Medulla oblongata (tissue), 1 donor: ENCODE measurements around the gene PDE4A.
"Not testable (repeated sequence)": the region's sequence is repeated elsewhere in the genome, so short reads cannot be mapped to it uniquely, and the experiment has no call there.

Experiments
- DNase-seq: peaks from one replicate; pipeline ENCODE4 v3.0.0-alpha.2; 2015; ENCODE audit errors: extremely low spot score

PDE4A gene

GRCh38 chr19:10462042-10462441 is 41.7 kb downstream of the PDE4A start:
- not testable (repeated sequence) for DNase-seq

GRCh38 chr19:10462557-10462956 is 42.2 kb downstream of the PDE4A start:
- no peak for DNase-seq

- DNase-seq, result no peak
Observed at GRCh38 chr19:10464456-10464855, 44.1 kb downstream of the PDE4A start.

GRCh38 chr19:10467104-10467706 is 46.9 kb downstream of the PDE4A start:
- DNase-seq, result no peak

GRCh38 chr19:10468133-10468532 is 47.8 kb downstream of the PDE4A start:
- no peak for DNase-seq

GRCh38 chr19:10471909-10472308 is 51.6 kb downstream of the PDE4A start:
- no peak for DNase-seq

- no peak for DNase-seq
Observed at GRCh38 chr19:10473192-10473591, 52.9 kb downstream of the PDE4A start.

GRCh38 chr19:10474962-10475451 is 54.7 kb downstream of the PDE4A start:
- DNase-seq, result no peak

- DNase-seq, result no peak
Observed at GRCh38 chr19:10478476-10478875, 58.1 kb downstream of the PDE4A start.

GRCh38 chr19:10478903-10479384 is 58.6 kb downstream of the PDE4A start:
- DNase-seq, result peak; percentile 98

GRCh38 chr19:10486551-10486950 is 66.2 kb downstream of the PDE4A start:
- no peak for DNase-seq

GRCh38 chr19:10491472-10492047 is 71.2 kb downstream of the PDE4A start:
- DNase-seq, result no peak

- DNase-seq, result no peak
Observed at GRCh38 chr19:10497371-10497770, 77.0 kb downstream of the PDE4A start.

GRCh38 chr19:10499550-10500246 is 79.4 kb downstream of the PDE4A start:
- DNase-seq, result no peak

GRCh38 chr19:10500247-10500592 is 79.9 kb downstream of the PDE4A start:
- DNase-seq, result no peak

- peak; percentile 79 for DNase-seq
Observed at GRCh38 chr19:10501971-10502523, 81.7 kb downstream of the PDE4A start.

- DNase-seq, result peak; percentile 92
Observed at GRCh38 chr19:10502524-10503001, 82.2 kb downstream of the PDE4A start.

GRCh38 chr19:10503002-10503789 is 82.9 kb downstream of the PDE4A start, which contains the start of gene KEAP1:
Gene KEAP1, minus strand, starts transcription at chr19:10503356. Its CDS starts 3,323 bp downstream, at chr19:10500033.
- no peak for DNase-seq

- peak; percentile 77 for DNase-seq
Observed at GRCh38 chr19:10505583-10506229, 85.4 kb downstream of the PDE4A start.

- no peak for DNase-seq
Observed at GRCh38 chr19:10508036-10508435, 87.7 kb downstream of the PDE4A start.

GRCh38 chr19:10508707-10509106 is 88.4 kb downstream of the PDE4A start:
- no peak for DNase-seq
